Endodermal cell (in vitro differentiated cells): ENCODE results near the gene REEP2. TPM values are rescaled to one million over a fixed set of nuclear protein-coding genes. Genes with fewer than 3 reads are reported as not detected.

Source experiments
- DNase-seq: peaks from one replicate; pipeline ENCODE4 v3.0.0-alpha.2; 2017
- H3K27ac ChIP-seq: 2 replicates; pipeline ENCODE4 v1.5.1; 2013; ENCODE audit warnings: mild to moderate bottlenecking, low read depth, low read length, moderate library complexity
- H3K27me3 ChIP-seq: 2 replicates; pipeline ENCODE4 v1.6.1; 2013; ENCODE audit warnings: mild to moderate bottlenecking, low read length, moderate library complexity; ENCODE audit not compliant: insufficient read depth, control insufficient read depth, poor library complexity, severe bottlenecking
- H3K36me3 ChIP-seq: 2 replicates; pipeline ENCODE4 v1.7.0; 2013; ENCODE audit warnings: mild to moderate bottlenecking, low read length, moderate library complexity; ENCODE audit not compliant: control insufficient read depth, insufficient read depth
- H3K4me1 ChIP-seq: one replicate; pipeline ENCODE4 v1.7.0; 2013; ENCODE audit warnings: low read length; ENCODE audit not compliant: control insufficient read depth, insufficient read depth
- H3K4me3 ChIP-seq: 2 replicates; pipeline ENCODE4 v1.5.1; 2013; ENCODE audit warnings: mild to moderate bottlenecking, low read length, moderate library complexity
- H3K9ac ChIP-seq: 2 replicates; pipeline ENCODE4 v1.6.1; 2013; ENCODE audit warnings: mild to moderate bottlenecking, low read length, moderate library complexity; ENCODE audit not compliant: poor library complexity, severe bottlenecking; ENCODE audit errors: extremely low read depth
- H3K9me3 ChIP-seq: 2 replicates; pipeline ENCODE4 v1.6.1; 2013; ENCODE audit warnings: mild to moderate bottlenecking, low read length, moderate library complexity; ENCODE audit not compliant: control insufficient read depth
- H3K27ac Mint-ChIP-seq: 2 replicates; pipeline ENCODE4 v1.8.0; 2020; ENCODE audit warnings: mixed read lengths
- H3K27me3 Mint-ChIP-seq: 2 replicates; pipeline ENCODE4 v1.8.0; 2021; ENCODE audit warnings: mild to moderate bottlenecking, mixed read lengths; ENCODE audit not compliant: insufficient read depth
- H3K36me3 Mint-ChIP-seq: 2 replicates; pipeline ENCODE4 v1.8.0; 2020; ENCODE audit warnings: low read depth, mixed read lengths
- H3K4me1 Mint-ChIP-seq: 2 replicates; pipeline ENCODE4 v1.8.0; 2020; ENCODE audit warnings: mixed read lengths
- H3K4me3 Mint-ChIP-seq: 2 replicates; pipeline ENCODE4 v1.8.0; 2020; ENCODE audit warnings: mild to moderate bottlenecking, moderate library complexity, mixed read lengths
- H3K9me3 Mint-ChIP-seq: 2 replicates; pipeline ENCODE4 v1.8.0; 2020; ENCODE audit warnings: mild to moderate bottlenecking, mixed read lengths
- WGBS, 2 experiments: methylation state at CpG; one replicate each; pipeline versions ENCODE4 v1.1.5 to v1.1.7; 2013; ENCODE audit warnings: missing lambda C conversion rate in 2 of 2, mixed read lengths in 1 of 2; ENCODE audit not compliant: insufficient coverage in 1 of 2, insufficient read length in 1 of 2; 5-methylcytosine and 5-hydroxymethylcytosine counted together
- total RNA-seq, 2 donors: library from RNA; stranded (reverse); fragmentation: NEBNext Ultra II Directional in 1 of 2; extraction: Animal tissue kit (Norgen Biotek cat#: 25700) in 1 of 2; gene quantifications; 2 replicates in 1 of 2; 3 replicates in 1 of 2; pipeline ENCODE4 v1.2.1, GENCODE V29; 2021
- TF ChIP-seq, protein P1 (sequence below): fragments of 200-600 bp; sonication (generic); conservative IDR thresholded peaks from 2 replicates; pipeline ENCODE4 v1.5.0; 2021; ENCODE audit warnings: antibody characterized with exemption, mild to moderate bottlenecking

REEP2 gene
- total RNA-seq, 2 donors from 2014 or later: 17.7 to 26.9 TPM

DNA sequence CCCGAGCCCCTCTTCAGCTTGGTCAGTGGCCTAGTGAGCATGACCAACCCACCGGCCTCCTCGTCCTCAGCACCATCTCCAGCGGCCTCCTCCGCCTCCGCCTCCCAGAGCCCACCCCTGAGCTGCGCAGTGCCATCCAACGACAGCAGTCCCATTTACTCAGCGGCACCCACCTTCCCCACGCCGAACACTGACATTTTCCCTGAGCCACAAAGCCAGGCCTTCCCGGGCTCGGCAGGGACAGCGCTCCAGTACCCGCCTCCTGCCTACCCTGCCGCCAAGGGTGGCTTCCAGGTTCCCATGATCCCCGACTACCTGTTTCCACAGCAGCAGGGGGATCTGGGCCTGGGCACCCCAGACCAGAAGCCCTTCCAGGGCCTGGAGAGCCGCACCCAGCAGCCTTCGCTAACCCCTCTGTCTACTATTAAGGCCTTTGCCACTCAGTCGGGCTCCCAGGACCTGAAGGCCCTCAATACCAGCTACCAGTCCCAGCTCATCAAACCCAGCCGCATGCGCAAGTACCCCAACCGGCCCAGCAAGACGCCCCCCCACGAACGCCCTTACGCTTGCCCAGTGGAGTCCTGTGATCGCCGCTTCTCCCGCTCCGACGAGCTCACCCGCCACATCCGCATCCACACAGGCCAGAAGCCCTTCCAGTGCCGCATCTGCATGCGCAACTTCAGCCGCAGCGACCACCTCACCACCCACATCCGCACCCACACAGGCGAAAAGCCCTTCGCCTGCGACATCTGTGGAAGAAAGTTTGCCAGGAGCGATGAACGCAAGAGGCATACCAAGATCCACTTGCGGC lies 28.2 kb downstream of the REEP2 start:
- 90 to 93% methylated on average over 27 to 45 of the region's 45 CpGs for WGBS, 2 experiments
- H3K36me3 ChIP-seq: peaks cover 10% of the 10 kb centered on the region
- H3K4me1 ChIP-seq: peaks cover 7% of the 10 kb centered on the region
- Mint-ChIP-seq H3K9me3 (no peaks in the 10 kb centered on the region), H3K4me1 (peaks cover 12% of the 10 kb centered on the region), H3K27ac (peak overlapping the region; percentile 10), H3K36me3 (peaks cover 11% of the 10 kb centered on the region), H3K27me3 (peaks cover 20% of the 10 kb centered on the region), H3K4me3 (peak overlapping the region; percentile 69)
- no peak overlapping the region for H3K27ac ChIP-seq
- H3K27me3 ChIP-seq: peaks cover 12% of the 10 kb centered on the region
- DNase-seq: no peak
- peak overlapping the region; percentile 98 for H3K4me3 ChIP-seq
- TF ChIP-seq, protein P1, sequence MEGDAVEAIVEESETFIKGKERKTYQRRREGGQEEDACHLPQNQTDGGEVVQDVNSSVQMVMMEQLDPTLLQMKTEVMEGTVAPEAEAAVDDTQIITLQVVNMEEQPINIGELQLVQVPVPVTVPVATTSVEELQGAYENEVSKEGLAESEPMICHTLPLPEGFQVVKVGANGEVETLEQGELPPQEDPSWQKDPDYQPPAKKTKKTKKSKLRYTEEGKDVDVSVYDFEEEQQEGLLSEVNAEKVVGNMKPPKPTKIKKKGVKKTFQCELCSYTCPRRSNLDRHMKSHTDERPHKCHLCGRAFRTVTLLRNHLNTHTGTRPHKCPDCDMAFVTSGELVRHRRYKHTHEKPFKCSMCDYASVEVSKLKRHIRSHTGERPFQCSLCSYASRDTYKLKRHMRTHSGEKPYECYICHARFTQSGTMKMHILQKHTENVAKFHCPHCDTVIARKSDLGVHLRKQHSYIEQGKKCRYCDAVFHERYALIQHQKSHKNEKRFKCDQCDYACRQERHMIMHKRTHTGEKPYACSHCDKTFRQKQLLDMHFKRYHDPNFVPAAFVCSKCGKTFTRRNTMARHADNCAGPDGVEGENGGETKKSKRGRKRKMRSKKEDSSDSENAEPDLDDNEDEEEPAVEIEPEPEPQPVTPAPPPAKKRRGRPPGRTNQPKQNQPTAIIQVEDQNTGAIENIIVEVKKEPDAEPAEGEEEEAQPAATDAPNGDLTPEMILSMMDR: no peak
- H3K9me3 ChIP-seq: no peaks in the 10 kb centered on the region
- peak overlapping the region; percentile 72 for H3K9ac ChIP-seq

DNA sequence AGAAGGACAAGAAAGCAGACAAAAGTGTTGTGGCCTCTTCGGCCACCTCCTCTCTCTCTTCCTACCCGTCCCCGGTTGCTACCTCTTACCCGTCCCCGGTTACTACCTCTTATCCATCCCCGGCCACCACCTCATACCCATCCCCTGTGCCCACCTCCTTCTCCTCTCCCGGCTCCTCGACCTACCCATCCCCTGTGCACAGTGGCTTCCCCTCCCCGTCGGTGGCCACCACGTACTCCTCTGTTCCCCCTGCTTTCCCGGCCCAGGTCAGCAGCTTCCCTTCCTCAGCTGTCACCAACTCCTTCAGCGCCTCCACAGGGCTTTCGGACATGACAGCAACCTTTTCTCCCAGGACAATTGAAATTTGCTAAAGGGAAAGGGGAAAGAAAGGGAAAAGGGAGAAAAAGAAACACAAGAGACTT lies 28.9 kb downstream of the REEP2 start:
- WGBS, 2 experiments: 91 to 93% methylated on average over 8 to 14 of the region's 14 CpGs
- Histone ChIP-seq H3K27ac (no peak overlapping the region), H3K4me3 (no peak overlapping the region), H3K36me3 (peaks cover 10% of the 10 kb centered on the region), H3K4me1 (peaks cover 7% of the 10 kb centered on the region), H3K9ac (no peak overlapping the region), H3K9me3 (no peaks in the 10 kb centered on the region), H3K27me3 (peaks cover 12% of the 10 kb centered on the region)
- peak overlapping the region; percentile 69 for H3K4me3 Mint-ChIP-seq
- no peak for DNase-seq
- peaks cover 17% of the 10 kb centered on the region for H3K4me1 Mint-ChIP-seq
- peaks cover 20% of the 10 kb centered on the region for H3K27me3 Mint-ChIP-seq
- TF ChIP-seq, protein P1: no peak
- H3K27ac Mint-ChIP-seq: no peak overlapping the region
- no peaks in the 10 kb centered on the region for H3K9me3 Mint-ChIP-seq
- H3K36me3 Mint-ChIP-seq: peaks cover 11% of the 10 kb centered on the region

DNA sequence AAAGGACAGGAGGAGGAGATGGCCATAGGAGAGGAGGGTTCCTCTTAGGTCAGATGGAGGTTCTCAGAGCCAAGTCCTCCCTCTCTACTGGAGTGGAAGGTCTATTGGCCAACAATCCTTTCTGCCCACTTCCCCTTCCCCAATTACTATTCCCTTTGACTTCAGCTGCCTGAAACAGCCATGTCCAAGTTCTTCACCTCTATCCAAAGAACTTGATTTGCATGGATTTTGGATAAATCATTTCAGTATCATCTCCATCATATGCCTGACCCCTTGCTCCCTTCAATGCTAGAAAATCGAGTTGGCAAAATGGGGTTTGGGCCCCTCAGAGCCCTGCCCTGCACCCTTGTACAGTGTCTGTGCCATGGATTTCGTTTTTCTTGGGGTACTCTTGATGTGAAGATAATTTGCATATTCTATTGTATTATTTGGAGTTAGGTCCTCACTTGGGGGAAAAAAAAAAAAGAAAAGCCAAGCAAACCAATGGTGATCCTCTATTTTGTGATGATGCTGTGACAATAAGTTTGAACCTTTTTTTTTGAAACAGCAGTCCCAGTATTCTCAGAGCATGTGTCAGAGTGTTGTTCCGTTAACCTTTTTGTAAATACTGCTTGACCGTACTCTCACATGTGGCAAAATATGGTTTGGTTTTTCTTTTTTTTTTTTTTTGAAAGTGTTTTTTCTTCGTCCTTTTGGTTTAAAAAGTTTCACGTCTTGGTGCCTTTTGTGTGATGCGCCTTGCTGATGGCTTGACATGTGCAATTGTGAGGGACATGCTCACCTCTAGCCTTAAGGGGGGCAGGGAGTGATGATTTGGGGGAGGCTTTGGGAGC lies 29.5 kb downstream of the REEP2 start:
- Mint-ChIP-seq H3K9me3 (no peaks in the 10 kb centered on the region), H3K4me3 (peak overlapping the region; percentile 69), H3K27ac (no peak overlapping the region), H3K4me1 (peaks cover 18% of the 10 kb centered on the region), H3K36me3 (peaks cover 11% of the 10 kb centered on the region), H3K27me3 (peaks cover 20% of the 10 kb centered on the region)
- no peak overlapping the region for H3K27ac ChIP-seq
- WGBS, 2 experiments: 88 to 93% methylated on average over 4 to 7 of the region's 7 CpGs
- DNase-seq: no peak
- H3K4me3 ChIP-seq: no peak overlapping the region
- TF ChIP-seq, protein P1: no peak
- H3K9ac ChIP-seq: no peak overlapping the region
- H3K4me1 ChIP-seq: peaks cover 7% of the 10 kb centered on the region
- H3K36me3 ChIP-seq: peaks cover 10% of the 10 kb centered on the region
- H3K9me3 ChIP-seq: no peaks in the 10 kb centered on the region
- peaks cover 12% of the 10 kb centered on the region for H3K27me3 ChIP-seq
